A673 (cell line): ENCODE measurements around the gene CCDC24.

Experiments
- EZH2 ChIP-seq: fragments of 200-600 bp; sonication (generic); IDR thresholded peaks from 2 replicates; pipeline ENCODE4 v1.6.1; 2017; ENCODE audit warnings: borderline replicate concordance, low read depth, mild to moderate bottlenecking, mixed read lengths, antibody characterized with exemption, low read length; ENCODE audit not compliant: poor library complexity, severe bottlenecking
- TF ChIP-seq, protein P1 (sequence below): fragments of 300-800, 200-600 bp; sonication (generic); conservative IDR thresholded peaks from 2 replicates; pipeline ENCODE4 v1.5.1; 2017; ENCODE audit warnings: low read depth, mild to moderate bottlenecking, antibody characterized with exemption, low read length, moderate library complexity, mixed read lengths

- TF ChIP-seq, protein P1, sequence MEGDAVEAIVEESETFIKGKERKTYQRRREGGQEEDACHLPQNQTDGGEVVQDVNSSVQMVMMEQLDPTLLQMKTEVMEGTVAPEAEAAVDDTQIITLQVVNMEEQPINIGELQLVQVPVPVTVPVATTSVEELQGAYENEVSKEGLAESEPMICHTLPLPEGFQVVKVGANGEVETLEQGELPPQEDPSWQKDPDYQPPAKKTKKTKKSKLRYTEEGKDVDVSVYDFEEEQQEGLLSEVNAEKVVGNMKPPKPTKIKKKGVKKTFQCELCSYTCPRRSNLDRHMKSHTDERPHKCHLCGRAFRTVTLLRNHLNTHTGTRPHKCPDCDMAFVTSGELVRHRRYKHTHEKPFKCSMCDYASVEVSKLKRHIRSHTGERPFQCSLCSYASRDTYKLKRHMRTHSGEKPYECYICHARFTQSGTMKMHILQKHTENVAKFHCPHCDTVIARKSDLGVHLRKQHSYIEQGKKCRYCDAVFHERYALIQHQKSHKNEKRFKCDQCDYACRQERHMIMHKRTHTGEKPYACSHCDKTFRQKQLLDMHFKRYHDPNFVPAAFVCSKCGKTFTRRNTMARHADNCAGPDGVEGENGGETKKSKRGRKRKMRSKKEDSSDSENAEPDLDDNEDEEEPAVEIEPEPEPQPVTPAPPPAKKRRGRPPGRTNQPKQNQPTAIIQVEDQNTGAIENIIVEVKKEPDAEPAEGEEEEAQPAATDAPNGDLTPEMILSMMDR = no peak
- TF ChIP-seq EZH2 = no peak
These were observed 12.2 kb upstream of the CCDC24 start for GRCh38 chr1:43979261-43979527.
